GM18505 (cell line): Measurements from ENCODE around the gene E2F4.
A peak's percentile ranks its signal among the peaks of the same experiment; 100 is the strongest.

Source experiments
- ATAC-seq: cut with Tn5 transposase; IDR thresholded peaks from one replicate; pipeline ENCODE4 v1.9.1; 2021; ENCODE audit not compliant: unreplicated experiment
- POLR2A ChIP-seq: IDR thresholded peaks from 4 replicates; pipeline ENCODE4 v1.6.1; 2011; ENCODE audit warnings: borderline replicate concordance; ENCODE audit not compliant: insufficient read depth, insufficient read length; ENCODE audit errors: extremely low read depth

The E2F4 gene

GRCh38 chr16:67242138-67242730, 50.3 kb downstream of the E2F4 start:
- TF ChIP-seq POLR2A = no peak
- ATAC-seq = no peak

- no peak for ATAC-seq
Measured at GRCh38 chr16:67243481-67243880, 51.5 kb downstream of the E2F4 start.

GRCh38 chr16:67244387-67245185, 52.6 kb downstream of the E2F4 start:
- peak; percentile 36 for ATAC-seq
- TF ChIP-seq POLR2A = peak; percentile 74

More at GRCh38 chr16:67243481-67243880, 51.5 kb downstream of the E2F4 start:
- no peak for TF ChIP-seq POLR2A

GRCh38 chr16:67245186-67245585, 53.2 kb downstream of the E2F4 start:
- no peak for ATAC-seq
- no peak for TF ChIP-seq POLR2A

GRCh38 chr16:67245674-67246080, 53.7 kb downstream of the E2F4 start:
- no peak for TF ChIP-seq POLR2A
- no peak for ATAC-seq

- TF ChIP-seq POLR2A = no peak
- peak; percentile 22 for ATAC-seq
Measured at GRCh38 chr16:67246081-67246755, 54.3 kb downstream of the E2F4 start.

GRCh38 chr16:67246756-67247191, 54.8 kb downstream of the E2F4 start:
- TF ChIP-seq POLR2A = peak; percentile 21

GRCh38 chr16:67247192-67248072, 55.5 kb downstream of the E2F4 start, which contains the start of gene FHOD1:
FHOD1 (minus strand) TSS chr16:67247481; CDS start chr16:67247410, 71 bp downstream.
- TF ChIP-seq POLR2A = peak; percentile 74
- ATAC-seq = peak; percentile 55

More at GRCh38 chr16:67246756-67247191, 54.8 kb downstream of the E2F4 start:
- peak; percentile 8 for ATAC-seq

GRCh38 chr16:67248073-67248400, 56.1 kb downstream of the E2F4 start:
- TF ChIP-seq POLR2A = no peak
- ATAC-seq = no peak
